Central memory CD8-positive, alpha-beta T cell (primary cell): Measurements from ENCODE around the gene COG7.
"Not testable (repeated sequence)": the region's sequence is repeated elsewhere in the genome, so short reads cannot be mapped to it uniquely, and the experiment has no call there.

Experiments
- ATAC-seq: fragments of 150-1000 bp; cut with Tn5 transposase; replicated peaks from 2 replicates; pipeline ENCODE4 v1.10.0; 2022; ENCODE audit warnings: mild to moderate bottlenecking, moderate FRiP score, moderate number of reproducible peaks; ENCODE audit not compliant: poor library complexity, severe bottlenecking; ENCODE audit errors: extremely low read depth
- DNase-seq, 2 donors: peaks; one replicate each; pipeline ENCODE4 v3.0.0; 2021; ENCODE audit warnings: low spot score in 2 of 2
- H3K27ac Mint-ChIP-seq: one replicate; pipeline ENCODE4 v1.8.0; 2022; ENCODE audit warnings: low read depth, mild to moderate bottlenecking, moderate library complexity, mixed read lengths
- H3K27me3 Mint-ChIP-seq: one replicate; pipeline ENCODE4 v1.8.0; 2022; ENCODE audit warnings: mixed read lengths
- H3K36me3 Mint-ChIP-seq: one replicate; pipeline ENCODE4 v1.8.0; 2022; ENCODE audit warnings: mild to moderate bottlenecking, moderate library complexity, mixed read lengths; ENCODE audit not compliant: insufficient read depth
- H3K4me1 Mint-ChIP-seq: one replicate; pipeline ENCODE4 v1.8.0; 2022; ENCODE audit warnings: mixed read lengths
- H3K4me3 Mint-ChIP-seq: one replicate; pipeline ENCODE4 v1.8.0; 2022; ENCODE audit warnings: mild to moderate bottlenecking, moderate library complexity, mixed read lengths
- H3K9me3 Mint-ChIP-seq: one replicate; pipeline ENCODE4 v1.8.0; 2022; ENCODE audit warnings: mixed read lengths

COG7 gene

GRCh38 chr16:23403547-23403946 is 49.4 kb downstream of the COG7 start:
- Mint-ChIP-seq H3K27me3 (no peaks in the 10 kb centered on the region), H3K9me3 (no peaks in the 10 kb centered on the region), H3K36me3 (peaks cover 54% of the 10 kb centered on the region), H3K27ac (no peak overlapping the region), H3K4me3 (no peak overlapping the region), H3K4me1 (no peaks in the 10 kb centered on the region)
- DNase-seq (no peak), ATAC-seq (no peak)

GRCh38 chr16:23402100-23402499 is 50.9 kb downstream of the COG7 start:
- Mint-ChIP-seq H3K27ac (no peak overlapping the region), H3K4me1 (no peaks in the 10 kb centered on the region), H3K27me3 (no peaks in the 10 kb centered on the region), H3K4me3 (no peak overlapping the region), H3K36me3 (peaks cover 53% of the 10 kb centered on the region), H3K9me3 (no peaks in the 10 kb centered on the region)
- DNase-seq (no peak), ATAC-seq (no peak)

DNA sequence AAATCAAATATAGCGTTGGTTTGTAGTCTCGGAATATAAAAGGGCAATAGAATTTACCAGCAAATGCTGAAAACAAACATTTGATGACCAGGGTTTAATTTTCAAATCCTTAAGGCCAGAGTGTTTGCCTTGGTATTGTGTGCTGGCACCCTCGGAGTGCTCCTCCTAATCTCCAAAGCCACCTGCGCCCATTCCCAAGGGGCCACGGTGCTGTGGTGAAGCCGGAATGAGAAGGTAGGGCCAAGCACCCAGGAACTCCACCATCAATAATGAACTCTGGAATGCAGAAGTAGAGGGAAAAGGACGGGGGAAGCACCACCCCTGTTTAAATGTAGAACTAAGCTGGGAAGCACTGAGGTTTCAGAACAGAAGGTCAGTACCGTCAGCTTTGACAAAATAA is 51.9 kb downstream of the COG7 start:
- peaks cover 55% of the 10 kb centered on the region for H3K36me3 Mint-ChIP-seq

DNA sequence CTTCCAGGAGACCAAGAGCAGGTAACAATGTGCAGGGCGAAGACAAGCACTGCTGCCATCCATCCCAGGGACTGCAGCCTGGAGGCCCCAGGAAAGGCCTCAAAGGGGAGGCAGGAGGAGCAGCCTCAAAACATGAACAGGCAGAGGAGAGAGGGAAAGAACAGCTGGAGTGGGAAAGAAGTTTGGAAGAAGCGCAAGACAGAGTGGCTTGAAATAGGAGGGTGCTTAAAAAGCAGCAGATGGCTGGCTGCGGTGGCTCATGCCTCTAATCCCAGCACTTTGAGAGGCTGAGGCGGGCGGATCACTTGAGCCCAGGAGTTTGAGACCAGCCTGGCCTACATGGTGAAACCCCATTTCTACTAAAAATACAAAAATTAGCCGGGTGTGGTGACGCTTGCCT is 52.5 kb downstream of the COG7 start:
- H3K36me3 Mint-ChIP-seq, result peaks cover 59% of the 10 kb centered on the region
- not testable (repeated sequence) for ATAC-seq
- peak overlapping the region; percentile 33 for H3K27ac Mint-ChIP-seq

More for the DNA sequence above, 51.9 kb downstream of the COG7 start:
- Mint-ChIP-seq H3K9me3 (no peaks in the 10 kb centered on the region), H3K27ac (no peak overlapping the region), H3K4me3 (no peak overlapping the region), H3K4me1 (no peaks in the 10 kb centered on the region), H3K27me3 (no peaks in the 10 kb centered on the region)
- no peak for ATAC-seq
- DNase-seq, result no peak

GRCh38 chr16:23398987-23399805 is 53.8 kb downstream of the COG7 start:
- H3K36me3 Mint-ChIP-seq, result peaks cover 60% of the 10 kb centered on the region
- DNase-seq (no peak), ATAC-seq (no peak)
- H3K4me3 Mint-ChIP-seq, result no peak overlapping the region
- no peaks in the 10 kb centered on the region for H3K9me3 Mint-ChIP-seq
- peak overlapping the region; percentile 33 for H3K27ac Mint-ChIP-seq
- no peaks in the 10 kb centered on the region for H3K27me3 Mint-ChIP-seq
- H3K4me1 Mint-ChIP-seq, result no peaks in the 10 kb centered on the region

More for the DNA sequence above, 52.5 kb downstream of the COG7 start:
- not testable (repeated sequence) for H3K27me3 Mint-ChIP-seq, DNase-seq, H3K4me1 Mint-ChIP-seq, H3K9me3 Mint-ChIP-seq, H3K4me3 Mint-ChIP-seq

DNA sequence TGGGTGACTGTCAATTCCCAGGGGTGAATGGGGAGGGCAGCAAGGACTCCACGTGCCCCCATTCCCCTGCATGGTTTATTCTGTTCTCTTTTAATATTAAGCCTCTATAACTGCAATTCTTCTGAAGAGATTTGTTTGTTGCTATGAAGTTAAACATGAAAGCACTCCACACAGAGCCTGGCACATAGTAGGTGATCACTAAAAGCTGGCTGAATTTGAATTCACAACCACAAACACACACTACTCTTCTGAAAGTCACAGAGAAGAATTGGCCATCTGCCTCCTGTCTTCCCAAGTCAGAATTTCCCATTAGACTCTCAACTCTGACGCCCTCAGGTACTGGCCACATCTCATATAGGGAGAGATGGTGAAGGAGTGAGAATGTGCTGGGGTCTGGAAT is 55.5 kb downstream of the COG7 start:
- H3K27me3 Mint-ChIP-seq, result no peaks in the 10 kb centered on the region
- H3K4me3 Mint-ChIP-seq, result no peak overlapping the region
- H3K9me3 Mint-ChIP-seq, result no peaks in the 10 kb centered on the region
- H3K36me3 Mint-ChIP-seq, result peaks cover 55% of the 10 kb centered on the region
- no peak for ATAC-seq
- no peaks in the 10 kb centered on the region for H3K4me1 Mint-ChIP-seq
- H3K27ac Mint-ChIP-seq, result no peak overlapping the region
- no peak for DNase-seq

GRCh38 chr16:23395732-23396131 is 57.3 kb downstream of the COG7 start:
- Mint-ChIP-seq H3K27ac (no peak overlapping the region), H3K4me1 (no peaks in the 10 kb centered on the region)

GRCh38 chr16:23394141-23394831 is 58.7 kb downstream of the COG7 start:
- no peak overlapping the region for H3K4me3 Mint-ChIP-seq
- no peaks in the 10 kb centered on the region for H3K9me3 Mint-ChIP-seq
- no peak for DNase-seq
- H3K36me3 Mint-ChIP-seq, result peaks cover 42% of the 10 kb centered on the region
- no peak for ATAC-seq
- H3K27me3 Mint-ChIP-seq, result no peaks in the 10 kb centered on the region
- no peaks in the 10 kb centered on the region for H3K4me1 Mint-ChIP-seq
- H3K27ac Mint-ChIP-seq, result no peak overlapping the region

More at GRCh38 chr16:23395732-23396131, 57.3 kb downstream of the COG7 start:
- Mint-ChIP-seq H3K9me3 (no peaks in the 10 kb centered on the region), H3K27me3 (no peaks in the 10 kb centered on the region), H3K36me3 (peaks cover 43% of the 10 kb centered on the region), H3K4me3 (no peak overlapping the region)
- no peak for ATAC-seq
- DNase-seq, result no peak

- H3K9me3 Mint-ChIP-seq, result no peaks in the 10 kb centered on the region
- H3K36me3 Mint-ChIP-seq, result peaks cover 45% of the 10 kb centered on the region
- no peaks in the 10 kb centered on the region for H3K4me1 Mint-ChIP-seq
- ATAC-seq (no peak), DNase-seq (no peak)
- no peaks in the 10 kb centered on the region for H3K27me3 Mint-ChIP-seq
- no peak overlapping the region for H3K27ac Mint-ChIP-seq
- no peak overlapping the region for H3K4me3 Mint-ChIP-seq
Measured at GRCh38 chr16:23392223-23392600, 60.8 kb downstream of the COG7 start.

DNA sequence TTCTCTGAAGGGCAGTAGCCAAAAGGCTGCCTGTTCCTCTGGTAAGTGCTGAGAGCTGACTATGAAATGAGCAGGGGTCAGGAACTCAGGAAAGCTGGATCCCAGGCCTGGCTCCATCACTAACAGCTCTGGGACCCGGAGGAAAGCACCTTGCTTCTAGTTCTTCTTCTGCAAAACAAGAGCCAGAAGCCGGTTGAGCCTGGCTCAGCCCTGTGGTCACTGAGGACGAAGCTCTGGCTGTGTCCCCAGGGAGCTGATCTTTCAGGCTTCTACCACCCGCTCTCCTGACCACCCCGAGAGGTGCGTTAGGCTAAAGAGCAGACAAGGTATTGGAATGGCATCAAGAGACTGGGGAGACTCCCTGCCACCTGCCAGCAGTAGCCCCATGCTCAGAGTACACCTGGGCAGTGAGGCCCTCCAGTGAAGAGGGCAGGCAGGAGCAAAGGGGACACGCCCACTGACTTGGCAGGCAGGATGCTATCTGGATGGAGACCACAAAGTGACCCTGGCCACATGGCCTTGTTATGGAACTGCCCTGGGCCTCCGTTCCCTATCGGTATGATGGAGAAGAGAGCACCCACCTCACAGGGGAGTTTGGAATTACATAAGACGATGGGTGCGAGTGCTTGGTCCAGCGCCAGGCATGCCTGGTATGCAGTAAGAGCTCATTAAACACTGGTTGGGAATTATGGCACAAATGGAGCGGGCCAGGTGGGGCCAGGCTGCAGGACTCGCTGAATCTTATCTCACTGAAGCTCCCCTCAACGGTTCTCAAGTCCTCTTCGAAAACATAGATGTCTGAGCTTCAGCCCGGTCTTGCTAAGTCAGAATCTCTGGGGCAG is 61.4 kb downstream of the COG7 start:
- no peaks in the 10 kb centered on the region for H3K27me3 Mint-ChIP-seq

GRCh38 chr16:23389936-23390335 is 63.1 kb downstream of the COG7 start:
- not testable (repeated sequence) for DNase-seq, H3K27me3 Mint-ChIP-seq, H3K4me1 Mint-ChIP-seq, ATAC-seq, H3K4me3 Mint-ChIP-seq, H3K27ac Mint-ChIP-seq, H3K9me3 Mint-ChIP-seq
- peaks cover 31% of the 10 kb centered on the region for H3K36me3 Mint-ChIP-seq

More for the DNA sequence above, 61.4 kb downstream of the COG7 start:
- Mint-ChIP-seq H3K4me1 (no peaks in the 10 kb centered on the region), H3K4me3 (no peak overlapping the region), H3K9me3 (no peaks in the 10 kb centered on the region), H3K36me3 (peaks cover 41% of the 10 kb centered on the region), H3K27ac (no peak overlapping the region)
- ATAC-seq (no peak), DNase-seq (no peak)

DNA sequence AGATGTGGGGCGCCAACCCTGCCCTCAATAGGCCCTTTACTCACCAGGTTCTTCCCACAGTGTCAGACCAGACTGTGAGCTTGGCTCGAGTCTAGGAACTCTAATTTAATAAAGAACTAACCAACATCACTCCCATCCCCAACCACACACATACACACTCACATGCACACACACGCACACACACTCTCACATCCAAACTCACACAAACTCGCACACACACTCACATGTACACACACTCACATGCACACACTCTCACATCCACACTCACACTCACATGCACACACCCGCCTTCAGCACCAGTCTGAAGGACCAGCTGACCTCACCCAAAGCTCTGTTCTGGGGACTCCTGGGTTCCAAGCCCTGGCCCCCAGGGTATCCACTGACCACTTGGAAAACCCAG is 63.8 kb downstream of the COG7 start:
- Mint-ChIP-seq H3K9me3 (no peaks in the 10 kb centered on the region), H3K36me3 (peaks cover 26% of the 10 kb centered on the region), H3K27ac (no peak overlapping the region), H3K27me3 (no peaks in the 10 kb centered on the region), H3K4me3 (no peak overlapping the region), H3K4me1 (no peaks in the 10 kb centered on the region)
- ATAC-seq (no peak), DNase-seq (no peak)
